Mucosa of stomach (tissue), 1 donor: Measurements from ENCODE around the gene CD27.
A peak's percentile ranks its signal among the peaks of the same experiment; 100 is the strongest.
"Not testable (repeated sequence)": the region's sequence is repeated elsewhere in the genome, so short reads cannot be mapped to it uniquely, and the experiment has no call there.

Experiments
- H3K27me3 ChIP-seq: one replicate; pipeline ENCODE4 v1.7.0; 2013; ENCODE audit warnings: mild to moderate bottlenecking, low read length; ENCODE audit not compliant: control insufficient read depth, insufficient read depth
- H3K36me3 ChIP-seq: one replicate; pipeline ENCODE4 v1.7.0; 2013; ENCODE audit warnings: low read length; ENCODE audit not compliant: control insufficient read depth, insufficient read depth
- H3K4me1 ChIP-seq: one replicate; pipeline ENCODE4 v1.7.0; 2013; ENCODE audit warnings: mild to moderate bottlenecking, low read length; ENCODE audit not compliant: control insufficient read depth, insufficient read depth
- H3K4me3 ChIP-seq: one replicate; pipeline ENCODE4 v1.7.0; 2013; ENCODE audit warnings: low read length
- H3K9ac ChIP-seq: one replicate; pipeline ENCODE4 v1.7.0; 2013; ENCODE audit warnings: mild to moderate bottlenecking, low read length, moderate library complexity
- H3K9me3 ChIP-seq: one replicate; pipeline ENCODE4 v1.7.0; 2013; ENCODE audit warnings: mild to moderate bottlenecking, low read length, moderate library complexity; ENCODE audit not compliant: control insufficient read depth
- donor health status: Pancreatic carcinoma.

Gene CD27

GRCh38 chr12:6466751-6467150 lies 22.0 kb downstream of the CD27 start:
- Histone ChIP-seq H3K36me3 (peaks cover 17% of the 10 kb centered on the region), H3K4me1 (peaks cover 14% of the 10 kb centered on the region)
- not testable (repeated sequence) for H3K9me3 ChIP-seq, H3K9ac ChIP-seq, H3K27me3 ChIP-seq, H3K4me3 ChIP-seq

GRCh38 chr12:6467571-6468282 lies 23.0 kb downstream of the CD27 start:
- H3K4me1 ChIP-seq: peaks cover 14% of the 10 kb centered on the region
- H3K4me3 ChIP-seq, H3K9me3 ChIP-seq, H3K36me3 ChIP-seq, H3K9ac ChIP-seq, H3K27me3 ChIP-seq: not testable (repeated sequence)

GRCh38 chr12:6468283-6468575 lies 23.5 kb downstream of the CD27 start:
- no peaks in the 10 kb centered on the region for H3K27me3 ChIP-seq
- no peaks in the 10 kb centered on the region for H3K9me3 ChIP-seq
- H3K4me1 ChIP-seq: peaks cover 14% of the 10 kb centered on the region
- H3K36me3 ChIP-seq: peaks cover 8% of the 10 kb centered on the region
- no peak overlapping the region for H3K9ac ChIP-seq
- H3K4me3 ChIP-seq: no peak overlapping the region

- H3K4me3 ChIP-seq: no peak overlapping the region
- peaks cover 14% of the 10 kb centered on the region for H3K4me1 ChIP-seq
- H3K9me3 ChIP-seq: no peaks in the 10 kb centered on the region
- no peaks in the 10 kb centered on the region for H3K27me3 ChIP-seq
- no peak overlapping the region for H3K9ac ChIP-seq
- H3K36me3 ChIP-seq: no peaks in the 10 kb centered on the region
Observed at GRCh38 chr12:6469092-6469491, 24.3 kb downstream of the CD27 start.

GRCh38 chr12:6469609-6470374 lies 25.0 kb downstream of the CD27 start:
- Histone ChIP-seq H3K36me3 (no peaks in the 10 kb centered on the region), H3K9ac (peak overlapping the region; percentile 63), H3K9me3 (no peaks in the 10 kb centered on the region), H3K4me1 (peaks cover 14% of the 10 kb centered on the region), H3K27me3 (no peaks in the 10 kb centered on the region), H3K4me3 (peak overlapping the region; percentile 79)

GRCh38 chr12:6470375-6471163 lies 25.8 kb downstream of the CD27 start, which contains the start of gene VAMP1:
VAMP1 (minus strand) TSS chr12:6470677; CDS start chr12:6470531, 146 bp downstream.
- Histone ChIP-seq H3K9ac (peak within 1 kb of the TSS; percentile 63), H3K4me1 (peaks cover 14% of the 10 kb centered on the region), H3K27me3 (no peaks in the 10 kb centered on the region), H3K9me3 (no peaks in the 10 kb centered on the region), H3K4me3 (peak within 1 kb of the TSS; percentile 79), H3K36me3 (no peaks in the 10 kb centered on the region)

- no peaks in the 10 kb centered on the region for H3K9me3 ChIP-seq
- no peak overlapping the region for H3K9ac ChIP-seq
- peaks cover 14% of the 10 kb centered on the region for H3K4me1 ChIP-seq
- no peaks in the 10 kb centered on the region for H3K36me3 ChIP-seq
- no peaks in the 10 kb centered on the region for H3K27me3 ChIP-seq
- no peak overlapping the region for H3K4me3 ChIP-seq
Observed at GRCh38 chr12:6471989-6472360, 27.2 kb downstream of the CD27 start.

- H3K9me3 ChIP-seq: no peaks in the 10 kb centered on the region
- H3K4me1 ChIP-seq: peaks cover 14% of the 10 kb centered on the region
- H3K36me3 ChIP-seq: no peaks in the 10 kb centered on the region
- H3K4me3 ChIP-seq: no peak overlapping the region
- no peak overlapping the region for H3K9ac ChIP-seq
- no peaks in the 10 kb centered on the region for H3K27me3 ChIP-seq
Observed at GRCh38 chr12:6472491-6472890, 27.7 kb downstream of the CD27 start.

- not testable (repeated sequence) for H3K4me1 ChIP-seq, H3K27me3 ChIP-seq, H3K4me3 ChIP-seq, H3K9me3 ChIP-seq, H3K9ac ChIP-seq, H3K36me3 ChIP-seq
Observed at GRCh38 chr12:6475233-6475975, 30.6 kb downstream of the CD27 start.

GRCh38 chr12:6476489-6476888 lies 31.7 kb downstream of the CD27 start:
- no peaks in the 10 kb centered on the region for H3K9me3 ChIP-seq
- no peaks in the 10 kb centered on the region for H3K36me3 ChIP-seq
- no peak overlapping the region for H3K9ac ChIP-seq
- no peak overlapping the region for H3K4me3 ChIP-seq
- H3K4me1 ChIP-seq: no peaks in the 10 kb centered on the region
- H3K27me3 ChIP-seq: no peaks in the 10 kb centered on the region

GRCh38 chr12:6477601-6478377 lies 33.0 kb downstream of the CD27 start:
- not testable (repeated sequence) for H3K27me3 ChIP-seq, H3K9ac ChIP-seq, H3K36me3 ChIP-seq, H3K4me3 ChIP-seq, H3K4me1 ChIP-seq, H3K9me3 ChIP-seq
